Measurements from ENCODE around the gene CCDC107.

CCDC107 gene

GRCh38 chr9:35646533-35647265 is 11.4 kb upstream of the CCDC107 start:
- Histone ChIP-seq H3K36me3 (ENCODE audit: control insufficient read depth in 5 of 5, insufficient read depth in 5 of 5, low read length in 5 of 5) (no peaks in the 10 kb centered on the region), H3K4me1 (ENCODE audit: control insufficient read depth in 5 of 5, insufficient read depth in 5 of 5, low read length in 5 of 5) (peaks cover 3 to 71% (median 68%) of the 10 kb centered on the region in 5 donors), H3K9ac (ENCODE audit: low read length in 5 of 5) (peak overlapping the region; percentile 75 to 95 (median 85)), H3K9me3 (ENCODE audit: control insufficient read depth in 5 of 5, low read length in 5 of 5) (no peaks in the 10 kb centered on the region), H3K27ac (ENCODE audit: low read depth, low read length) (peak overlapping the region; percentile 98), H3K27me3 (ENCODE audit: control insufficient read depth in 5 of 5, insufficient read depth in 4 of 5, low read length in 5 of 5) (no peaks in the 10 kb centered on the region), H3K4me3 (ENCODE audit: low read depth in 1 of 5, low read length in 5 of 5) (peak overlapping the region; percentile 46 to 84 (median 74))

- peaks cover 3 to 71% (median 58%) of the 10 kb centered on the region in 5 donors for H3K4me1 ChIP-seq (ENCODE audit: control insufficient read depth in 5 of 5, insufficient read depth in 5 of 5, low read length in 5 of 5)
- H3K27me3 ChIP-seq (ENCODE audit: control insufficient read depth in 5 of 5, insufficient read depth in 4 of 5, low read length in 5 of 5) = no peaks in the 10 kb centered on the region
- H3K36me3 ChIP-seq (ENCODE audit: control insufficient read depth in 5 of 5, insufficient read depth in 5 of 5, low read length in 5 of 5) = no peaks in the 10 kb centered on the region
- H3K9ac ChIP-seq (ENCODE audit: low read length in 5 of 5) = peak overlapping the region in 3 of 5 donors; percentile 22 to 67 (median 56)
- H3K9me3 ChIP-seq (ENCODE audit: control insufficient read depth in 5 of 5, low read length in 5 of 5) = no peaks in the 10 kb centered on the region
- peak overlapping the region in 3 of 5 donors; percentile 3 to 42 (median 23) for H3K4me3 ChIP-seq (ENCODE audit: low read depth in 1 of 5, low read length in 5 of 5)
- peak overlapping the region; percentile 98 for H3K27ac ChIP-seq (ENCODE audit: low read depth, low read length)
Measured at GRCh38 chr9:35649431-35650340, 8.4 kb upstream of the CCDC107 start.

GRCh38 chr9:35650341-35651158 is 7.5 kb upstream of the CCDC107 start, which contains the start of gene SIT1:
TSS of gene SIT1 (minus strand) at chr9:35650931. CDS start at chr9:35650853, 78 bp downstream.
- H3K4me3 ChIP-seq (ENCODE audit: low read depth in 1 of 5, low read length in 5 of 5) = peak within 1 kb of the TSS in 3 of 5 donors; percentile 3 to 42 (median 23)
- H3K9ac ChIP-seq (ENCODE audit: low read length in 5 of 5) = peak within 1 kb of the TSS in 3 of 5 donors; percentile 22 to 67 (median 56)
- H3K36me3 ChIP-seq (ENCODE audit: control insufficient read depth in 5 of 5, insufficient read depth in 5 of 5, low read length in 5 of 5) = no peaks in the 10 kb centered on the region
- no peaks in the 10 kb centered on the region for H3K9me3 ChIP-seq (ENCODE audit: control insufficient read depth in 5 of 5, low read length in 5 of 5)
- H3K4me1 ChIP-seq (ENCODE audit: control insufficient read depth in 5 of 5, insufficient read depth in 5 of 5, low read length in 5 of 5) = peaks cover 3 to 64% (median 57%) of the 10 kb centered on the region in 5 donors
- no peaks in the 10 kb centered on the region for H3K27me3 ChIP-seq (ENCODE audit: control insufficient read depth in 5 of 5, insufficient read depth in 4 of 5, low read length in 5 of 5)
- H3K27ac ChIP-seq (ENCODE audit: low read depth, low read length) = peak within 1 kb of the TSS; percentile 98

GRCh38 chr9:35651956-35652828 is 5.9 kb upstream of the CCDC107 start:
- Histone ChIP-seq H3K4me1 (ENCODE audit: control insufficient read depth in 5 of 5, insufficient read depth in 5 of 5, low read length in 5 of 5) (peaks cover 7 to 51% (median 49%) of the 10 kb centered on the region in 5 donors), H3K27ac (ENCODE audit: low read depth, low read length) (peak overlapping the region; percentile 98)

GRCh38 chr9:35652829-35653209 is 5.3 kb upstream of the CCDC107 start:
- no peaks in the 10 kb centered on the region for H3K36me3 ChIP-seq (ENCODE audit: control insufficient read depth in 5 of 5, insufficient read depth in 5 of 5, low read length in 5 of 5)
- H3K9ac ChIP-seq (ENCODE audit: low read length in 5 of 5) = peak overlapping the region in 1 of 5 donors; percentile 60
- H3K4me1 ChIP-seq (ENCODE audit: control insufficient read depth in 5 of 5, insufficient read depth in 5 of 5, low read length in 5 of 5) = peaks cover 9 to 49% (median 48%) of the 10 kb centered on the region in 5 donors
- no peak overlapping the region for H3K4me3 ChIP-seq (ENCODE audit: low read depth in 1 of 5, low read length in 5 of 5)
- H3K9me3 ChIP-seq (ENCODE audit: control insufficient read depth in 5 of 5, low read length in 5 of 5) = no peaks in the 10 kb centered on the region
- H3K27ac ChIP-seq (ENCODE audit: low read depth, low read length) = peak overlapping the region; percentile 98
- no peaks in the 10 kb centered on the region for H3K27me3 ChIP-seq (ENCODE audit: control insufficient read depth in 5 of 5, insufficient read depth in 4 of 5, low read length in 5 of 5)

More at GRCh38 chr9:35651956-35652828, 5.9 kb upstream of the CCDC107 start:
- Histone ChIP-seq H3K27me3 (ENCODE audit: control insufficient read depth in 5 of 5, insufficient read depth in 4 of 5, low read length in 5 of 5) (no peaks in the 10 kb centered on the region), H3K9me3 (ENCODE audit: control insufficient read depth in 5 of 5, low read length in 5 of 5) (no peaks in the 10 kb centered on the region), H3K9ac (ENCODE audit: low read length in 5 of 5) (peak overlapping the region in 3 of 5 donors; percentile 8 to 60 (median 47)), H3K4me3 (ENCODE audit: low read depth in 1 of 5, low read length in 5 of 5) (no peak overlapping the region), H3K36me3 (ENCODE audit: control insufficient read depth in 5 of 5, insufficient read depth in 5 of 5, low read length in 5 of 5) (no peaks in the 10 kb centered on the region)

DNA sequence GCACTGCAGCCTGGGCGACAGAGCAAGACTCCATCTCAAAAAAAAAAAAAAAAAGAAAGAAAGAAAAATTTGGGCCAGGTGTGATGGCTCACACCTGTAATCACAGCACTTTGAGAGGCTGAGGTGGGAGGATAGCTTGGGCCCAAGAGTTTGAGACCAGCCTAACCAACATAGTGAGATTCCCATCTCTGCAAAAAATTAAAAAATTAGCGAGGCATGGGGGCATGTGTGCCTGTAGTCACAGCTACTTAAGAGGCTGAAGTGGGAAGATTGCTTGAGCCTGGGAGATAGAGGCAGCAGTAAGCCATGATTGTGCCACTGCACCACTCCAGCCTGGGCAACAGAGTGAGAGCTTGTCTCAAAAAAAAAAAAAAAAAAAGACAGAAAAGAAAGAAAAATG is 4.5 kb upstream of the CCDC107 start:
- no peaks in the 10 kb centered on the region for H3K27me3 ChIP-seq (ENCODE audit: control insufficient read depth in 5 of 5, insufficient read depth in 4 of 5, low read length in 5 of 5)
- H3K9me3 ChIP-seq (ENCODE audit: control insufficient read depth in 5 of 5, low read length in 5 of 5) = no peaks in the 10 kb centered on the region
- H3K4me1 ChIP-seq (ENCODE audit: control insufficient read depth in 5 of 5, insufficient read depth in 5 of 5, low read length in 5 of 5) = peaks cover 8 to 42% (median 41%) of the 10 kb centered on the region in 5 donors
- no peaks in the 10 kb centered on the region for H3K36me3 ChIP-seq (ENCODE audit: control insufficient read depth in 5 of 5, insufficient read depth in 5 of 5, low read length in 5 of 5)
- H3K9ac ChIP-seq (ENCODE audit: low read length in 5 of 5) = no peak overlapping the region
- H3K4me3 ChIP-seq (ENCODE audit: low read depth in 1 of 5, low read length in 5 of 5) = no peak overlapping the region
- no peak overlapping the region for H3K27ac ChIP-seq (ENCODE audit: low read depth, low read length)

- Histone ChIP-seq H3K27me3 (ENCODE audit: control insufficient read depth in 5 of 5, insufficient read depth in 4 of 5, low read length in 5 of 5) (no peaks in the 10 kb centered on the region), H3K4me3 (ENCODE audit: low read depth in 1 of 5, low read length in 5 of 5) (no peak overlapping the region), H3K9ac (ENCODE audit: low read length in 5 of 5) (no peak overlapping the region), H3K27ac (ENCODE audit: low read depth, low read length) (peak overlapping the region; percentile 95), H3K9me3 (ENCODE audit: control insufficient read depth in 5 of 5, low read length in 5 of 5) (no peaks in the 10 kb centered on the region), H3K36me3 (ENCODE audit: control insufficient read depth in 5 of 5, insufficient read depth in 5 of 5, low read length in 5 of 5) (peaks cover 0 to 13% (median 11%) of the 10 kb centered on the region in 5 donors), H3K4me1 (ENCODE audit: control insufficient read depth in 5 of 5, insufficient read depth in 5 of 5, low read length in 5 of 5) (peaks cover 17 to 42% (median 41%) of the 10 kb centered on the region in 5 donors)
Measured at GRCh38 chr9:35656348-35656747, 1.7 kb upstream of the CCDC107 start.

DNA sequence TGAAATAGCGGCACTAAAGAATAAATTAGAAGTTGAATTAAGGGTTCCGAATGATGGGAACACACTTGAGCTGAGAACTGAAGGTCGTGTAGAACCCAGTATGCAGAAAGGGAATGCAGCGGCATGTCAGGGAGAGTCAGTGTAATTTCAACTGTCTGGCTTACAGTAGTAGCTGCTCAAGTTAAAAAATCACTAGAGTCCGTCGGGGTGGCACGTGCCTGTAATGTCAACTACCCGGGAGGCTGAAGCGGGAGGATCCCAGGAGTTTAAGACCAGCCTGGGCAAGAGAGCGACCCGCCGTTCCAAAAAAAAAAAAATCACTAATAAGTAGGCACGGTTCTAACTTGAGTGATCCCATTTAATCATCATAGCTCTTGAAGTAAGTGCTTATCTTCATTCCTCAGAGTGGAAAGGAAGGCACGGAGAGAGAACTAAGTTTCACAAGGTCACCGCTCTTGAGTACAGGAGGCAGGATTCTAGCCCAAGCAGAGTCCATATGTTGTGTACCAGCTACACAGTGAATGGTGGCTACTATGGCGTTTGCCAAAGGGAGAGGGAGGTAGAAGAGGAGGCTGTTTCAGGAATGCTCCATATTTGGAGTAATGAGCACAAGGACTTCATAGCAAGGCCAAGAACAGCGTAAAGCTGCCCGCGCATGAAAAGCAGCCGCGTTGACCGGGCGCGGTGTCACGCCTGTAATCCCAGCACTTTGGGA is 1.1 kb upstream of the CCDC107 start:
- Histone ChIP-seq H3K27me3 (ENCODE audit: control insufficient read depth in 5 of 5, insufficient read depth in 4 of 5, low read length in 5 of 5) (no peaks in the 10 kb centered on the region), H3K36me3 (ENCODE audit: control insufficient read depth in 5 of 5, insufficient read depth in 5 of 5, low read length in 5 of 5) (peaks cover 0 to 16% (median 11%) of the 10 kb centered on the region in 5 donors), H3K9me3 (ENCODE audit: control insufficient read depth in 5 of 5, low read length in 5 of 5) (no peaks in the 10 kb centered on the region), H3K4me1 (ENCODE audit: control insufficient read depth in 5 of 5, insufficient read depth in 5 of 5, low read length in 5 of 5) (peaks cover 17 to 48% (median 42%) of the 10 kb centered on the region in 5 donors), H3K4me3 (ENCODE audit: low read depth in 1 of 5, low read length in 5 of 5) (peak overlapping the region; percentile 57 to 97 (median 69)), H3K27ac (ENCODE audit: low read depth, low read length) (peak overlapping the region; percentile 95), H3K9ac (ENCODE audit: low read length in 5 of 5) (peak overlapping the region; percentile 45 to 99 (median 81))
